BE2C (cell line): ENCODE data around the gene GLB1L3.
"Not testable (repeated sequence)": the region's sequence is repeated elsewhere in the genome, so short reads cannot be mapped to it uniquely, and the experiment has no call there.

Experiments
- DNase-seq: peaks from one replicate; pipeline ENCODE4 v3.0.0-alpha.2; 2020
- H3K27me3 ChIP-seq: fragments of 250-450 bp; sonication (Bioruptor Pico); 2 replicates; pipeline ENCODE4 v1.5.1; 2020; ENCODE audit warnings: mild to moderate bottlenecking
- H3K36me3 ChIP-seq: fragments of 250-450 bp; sonication (Bioruptor Pico); 2 replicates; pipeline ENCODE4 v1.5.1; 2020; ENCODE audit warnings: mild to moderate bottlenecking
- H3K4me1 ChIP-seq: fragments of 250-450 bp; sonication (Bioruptor Pico); 2 replicates; pipeline ENCODE4 v1.5.1; 2020
- H3K4me3 ChIP-seq: 2 replicates; pipeline ENCODE4 v1.5.1; 2011; ENCODE audit warnings: low read depth, low read length
- H3K9me3 ChIP-seq: fragments of 250-450 bp; sonication (Bioruptor Pico); 2 replicates; pipeline ENCODE4 v1.5.1; 2020
- CTCF ChIP-seq: IDR thresholded peaks from 2 replicates; pipeline ENCODE4 v1.5.1; 2012; ENCODE audit warnings: mild to moderate bottlenecking, low read depth, low read length

GLB1L3 gene

GRCh38 chr11:134253188-134253993, 22.8 kb upstream of the GLB1L3 start, which contains the start of the genes ACAD8 and THYN1:
Gene ACAD8, plus strand, starts transcription at chr11:134253568. Its CDS starts 33 bp downstream, at chr11:134253601.
Gene THYN1, minus strand, starts transcription at chr11:134253352. Its CDS starts 470 bp downstream, at chr11:134252882.
- no peaks in the 10 kb centered on the region; the same call in 1 of the 2 replicates for H3K4me1 ChIP-seq
- H3K4me3 ChIP-seq, result peak within 1 kb of the TSS; percentile 99
- H3K36me3 ChIP-seq, result peaks cover 6% of the 10 kb centered on the region; the same call in 1 of the 2 replicates
- H3K9me3 ChIP-seq, result no peaks in the 10 kb centered on the region
- H3K27me3 ChIP-seq, result no peaks in the 10 kb centered on the region
- DNase-seq, result peak; percentile 99
- TF ChIP-seq CTCF, result no peak

GRCh38 chr11:134254433-134255183, 21.6 kb upstream of the GLB1L3 start:
- H3K27me3 ChIP-seq, result no peaks in the 10 kb centered on the region
- H3K4me1 ChIP-seq, result no peaks in the 10 kb centered on the region; the same call in 1 of the 2 replicates
- no peak for TF ChIP-seq CTCF
- peaks cover 2% of the 10 kb centered on the region; the same call in 1 of the 2 replicates for H3K36me3 ChIP-seq
- DNase-seq, result no peak
- H3K4me3 ChIP-seq, result peak overlapping the region; percentile 99
- H3K9me3 ChIP-seq, result no peaks in the 10 kb centered on the region

GRCh38 chr11:134255184-134255561, 21.0 kb upstream of the GLB1L3 start:
- not testable (repeated sequence) for DNase-seq, H3K4me1 ChIP-seq, H3K9me3 ChIP-seq, H3K4me3 ChIP-seq, H3K36me3 ChIP-seq, H3K27me3 ChIP-seq

- no peak overlapping the region for H3K4me3 ChIP-seq
- no peaks in the 10 kb centered on the region for H3K9me3 ChIP-seq
- H3K27me3 ChIP-seq, result no peaks in the 10 kb centered on the region
- H3K36me3 ChIP-seq, result peaks cover 6% of the 10 kb centered on the region
- DNase-seq, result no peak
- TF ChIP-seq CTCF, result no peak
- H3K4me1 ChIP-seq, result no peaks in the 10 kb centered on the region; the same call in 1 of the 2 replicates
Measured at GRCh38 chr11:134257101-134257500, 19.1 kb upstream of the GLB1L3 start.

GRCh38 chr11:134258577-134258976, 17.6 kb upstream of the GLB1L3 start:
- Histone ChIP-seq H3K9me3 (no peaks in the 10 kb centered on the region), H3K4me3 (no peak overlapping the region), H3K27me3 (no peaks in the 10 kb centered on the region), H3K36me3 (peaks cover 6% of the 10 kb centered on the region), H3K4me1 (no peaks in the 10 kb centered on the region)
- no peak for TF ChIP-seq CTCF
- DNase-seq, result no peak

GRCh38 chr11:134260503-134260902, 15.7 kb upstream of the GLB1L3 start:
- no peaks in the 10 kb centered on the region for H3K4me1 ChIP-seq
- H3K36me3 ChIP-seq, result peaks cover 6% of the 10 kb centered on the region
- DNase-seq, result no peak
- H3K27me3 ChIP-seq, result no peaks in the 10 kb centered on the region
- TF ChIP-seq CTCF, result no peak
- no peak overlapping the region for H3K4me3 ChIP-seq
- H3K9me3 ChIP-seq, result no peaks in the 10 kb centered on the region
